HG02885 (cell line): Measurements from ENCODE around the gene ACAT2.
"Not testable (repeated sequence)": the region's sequence is repeated elsewhere in the genome, so short reads cannot be mapped to it uniquely, and the experiment has no call there.

Source experiments
- ATAC-seq: cut with Tn5 transposase; IDR thresholded peaks from one replicate; pipeline ENCODE4 v1.9.1; 2021; ENCODE audit warnings: mild to moderate bottlenecking; ENCODE audit not compliant: unreplicated experiment, poor library complexity

ACAT2 gene

DNA sequence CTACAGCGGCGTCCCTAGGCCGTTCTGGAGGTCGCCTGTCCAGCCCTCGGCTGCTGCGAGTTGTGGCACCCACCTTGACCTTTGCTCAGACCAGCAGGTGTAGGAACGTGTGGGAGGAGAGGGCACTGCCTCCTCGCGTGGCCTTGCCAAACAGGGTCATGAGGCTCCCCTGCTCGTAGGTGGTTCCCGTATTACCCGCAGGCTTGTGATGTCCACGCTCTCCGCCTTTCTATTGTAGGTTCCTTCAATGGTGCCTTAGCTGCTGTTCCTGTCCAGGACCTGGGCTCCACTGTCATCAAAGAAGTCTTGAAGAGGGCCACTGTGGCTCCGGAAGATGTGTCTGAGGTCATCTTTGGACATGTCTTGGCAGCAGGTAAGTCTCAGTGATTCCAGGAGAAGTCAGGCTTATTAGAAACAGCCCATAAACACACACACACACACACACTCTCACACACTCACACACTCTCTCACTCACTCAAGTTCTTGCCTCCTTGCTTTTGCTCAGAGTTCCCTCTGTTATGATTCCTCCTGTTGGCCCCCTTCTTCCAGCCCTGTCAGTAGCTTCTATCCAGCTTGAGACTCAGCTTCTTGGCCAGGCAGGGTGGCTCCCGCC is 942 bp downstream of the ACAT2 start:
- peak; percentile 3 for ATAC-seq

- ATAC-seq, result no peak
These were observed 5.1 kb downstream of the ACAT2 start for GRCh38 chr6:159766906-159767305.

GRCh38 chr6:159769470-159769869 is 7.6 kb downstream of the ACAT2 start:
- no peak for ATAC-seq

DNA sequence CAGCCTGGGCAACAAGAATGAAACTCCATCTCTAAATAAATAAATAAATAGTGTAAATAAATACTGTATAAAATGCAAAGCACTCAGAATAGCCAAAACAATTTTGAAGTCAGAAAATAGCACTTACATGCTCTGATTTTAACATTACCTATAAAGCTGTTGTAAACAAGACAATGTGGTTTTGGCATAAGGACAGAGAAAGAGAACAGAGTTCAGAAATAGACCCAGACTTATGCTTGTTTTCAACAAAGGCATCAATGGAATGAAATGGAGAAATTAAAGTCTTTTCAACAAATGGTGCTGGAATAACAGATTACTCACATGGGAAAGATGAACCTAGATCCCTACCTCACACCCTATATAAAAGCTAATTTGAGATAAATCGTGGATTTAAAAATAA is 10.4 kb downstream of the ACAT2 start:
- ATAC-seq, result no peak

GRCh38 chr6:159777240-159777904 is 15.5 kb downstream of the ACAT2 start:
- ATAC-seq, result no peak

- no peak for ATAC-seq
These were observed 16.3 kb downstream of the ACAT2 start for GRCh38 chr6:159778131-159778530.

DNA sequence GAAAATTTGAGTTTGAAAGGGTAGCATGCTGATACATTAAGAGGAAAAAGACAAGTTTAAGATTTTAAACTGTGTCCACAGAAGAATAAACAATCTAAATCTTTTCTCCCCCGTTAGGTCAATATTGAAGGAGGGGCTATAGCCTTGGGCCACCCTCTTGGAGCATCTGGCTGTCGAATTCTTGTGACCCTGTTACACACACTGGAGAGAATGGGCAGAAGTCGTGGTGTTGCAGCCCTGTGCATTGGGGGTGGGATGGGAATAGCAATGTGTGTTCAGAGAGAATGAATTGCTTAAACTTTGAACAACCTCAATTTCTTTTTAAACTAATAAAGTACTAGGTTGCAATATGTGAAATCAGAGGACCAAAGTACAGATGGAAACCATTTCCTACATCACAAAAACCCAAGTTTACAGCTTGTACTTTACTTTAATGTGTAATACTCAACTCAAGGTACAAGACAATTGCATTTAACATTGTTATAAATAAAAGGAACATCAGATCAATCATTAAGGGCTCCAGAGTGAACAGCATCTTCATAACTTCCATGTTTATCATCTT is 16.8 kb downstream of the ACAT2 start:
- ATAC-seq, result no peak

- no peak for ATAC-seq
These were observed 26.4 kb downstream of the ACAT2 start for GRCh38 chr6:159788276-159788675.

GRCh38 chr6:159788753-159789376 is 27.0 kb downstream of the ACAT2 start:
- ATAC-seq, result peak; percentile 13

DNA sequence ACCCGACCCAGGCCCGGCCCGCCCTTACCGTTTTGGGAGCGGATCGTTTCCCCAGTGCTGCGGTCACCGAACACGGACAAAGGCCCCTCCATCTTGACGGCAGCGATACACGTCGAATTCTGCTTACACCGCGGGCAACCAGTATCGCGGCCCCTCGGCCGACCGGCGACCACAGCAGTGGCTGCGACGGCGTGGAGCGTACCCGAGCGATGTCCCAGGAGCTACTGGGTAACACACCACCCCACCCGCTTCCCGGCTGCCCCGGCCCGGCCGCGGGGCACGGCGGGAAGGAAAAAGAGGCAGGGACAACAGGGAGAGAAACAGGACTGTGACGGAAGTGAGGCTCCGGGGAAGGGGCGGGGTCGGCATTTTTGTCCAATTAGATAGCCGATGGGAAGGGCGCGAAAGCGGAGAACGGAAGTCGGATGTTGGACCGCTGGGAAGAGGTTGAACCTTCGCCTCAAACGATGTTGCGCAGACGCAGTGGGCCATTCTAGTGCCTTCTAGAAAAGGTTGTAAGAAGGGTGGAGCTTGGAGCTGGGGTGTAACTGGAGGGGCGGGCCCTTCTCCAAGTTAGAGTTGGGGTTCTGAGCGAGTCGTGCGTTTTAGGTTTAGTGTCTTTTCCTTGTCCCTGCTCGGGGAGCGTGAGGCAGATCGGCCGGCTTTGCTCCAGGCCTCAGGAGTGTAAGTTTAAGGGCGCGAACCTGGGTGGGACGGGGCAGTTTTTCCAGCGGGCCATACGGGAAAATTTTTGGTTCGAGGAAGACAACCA is 27.7 kb downstream of the ACAT2 start, which contains the start of gene TCP1:
TCP1 (minus strand) TSS at position 226 of the 772 bp plus-strand sequence; CDS start at position 92, 134 bp downstream.
- ATAC-seq, result peak; percentile 73

DNA sequence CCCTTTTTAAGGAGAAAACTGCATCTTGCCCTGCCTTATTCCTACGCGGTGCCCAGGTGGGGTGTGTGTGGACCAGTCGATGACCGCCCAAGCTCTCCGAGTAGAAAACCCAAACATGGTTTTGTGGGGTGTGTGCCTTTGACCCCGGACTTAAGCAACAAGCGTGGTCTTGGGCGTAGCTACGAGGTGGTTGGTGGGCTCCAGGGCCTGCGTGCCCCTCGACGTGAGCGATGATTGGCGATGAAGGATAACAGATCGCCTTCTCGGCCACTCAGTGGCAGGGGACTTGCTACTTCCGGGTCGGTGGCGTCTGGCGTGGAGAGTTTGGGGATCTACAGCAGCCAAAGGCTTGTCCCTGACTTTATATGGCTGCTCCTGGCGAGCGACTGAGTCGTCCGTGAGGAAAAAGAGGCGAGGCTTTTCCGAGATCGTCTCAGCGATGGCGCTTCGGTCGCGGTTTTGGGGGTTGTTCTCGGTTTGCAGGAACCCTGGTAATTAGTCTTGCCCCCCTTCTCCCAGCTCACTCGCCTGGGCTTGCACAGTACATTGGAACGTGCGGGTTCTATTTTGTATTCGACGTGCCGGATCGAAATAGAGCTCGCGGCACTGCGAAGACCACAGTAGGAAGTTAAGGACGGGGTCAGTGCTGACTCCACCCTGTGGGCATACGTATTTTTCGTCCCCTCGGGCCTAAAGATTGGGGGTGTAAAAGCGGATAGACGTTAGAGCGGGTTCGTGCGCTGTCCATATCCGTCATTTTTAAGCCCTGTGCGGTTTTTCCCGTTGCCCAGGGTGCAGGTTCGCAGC is 28.5 kb downstream of the ACAT2 start, which contains the start of gene MRPL18:
MRPL18 (plus strand) TSS at position 319 of the 807 bp plus-strand sequence; CDS start at position 440, 121 bp downstream.
- ATAC-seq, result peak; percentile 80

- ATAC-seq, result no peak
These were observed 29.2 kb downstream of the ACAT2 start for GRCh38 chr6:159790956-159791598.

DNA sequence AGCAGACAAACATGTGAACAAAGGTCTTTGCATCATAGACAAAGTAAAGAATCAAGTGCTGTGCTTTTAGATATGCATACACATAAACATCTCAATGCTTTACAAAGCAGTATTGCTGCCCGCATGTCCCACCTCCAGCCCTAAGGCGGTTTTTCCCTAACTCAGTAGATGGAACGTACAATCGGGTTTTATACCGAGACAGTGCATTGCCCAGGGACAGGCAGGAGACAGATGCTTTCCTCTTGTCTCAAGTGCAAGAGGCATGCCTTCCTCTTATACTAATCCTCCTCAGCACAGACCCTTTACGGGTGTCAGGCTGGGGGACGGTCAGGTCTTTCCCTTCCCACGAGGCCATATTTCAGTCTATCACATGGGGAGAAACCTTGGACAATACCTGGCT is 33.1 kb downstream of the ACAT2 start:
- not testable (repeated sequence) for ATAC-seq

DNA sequence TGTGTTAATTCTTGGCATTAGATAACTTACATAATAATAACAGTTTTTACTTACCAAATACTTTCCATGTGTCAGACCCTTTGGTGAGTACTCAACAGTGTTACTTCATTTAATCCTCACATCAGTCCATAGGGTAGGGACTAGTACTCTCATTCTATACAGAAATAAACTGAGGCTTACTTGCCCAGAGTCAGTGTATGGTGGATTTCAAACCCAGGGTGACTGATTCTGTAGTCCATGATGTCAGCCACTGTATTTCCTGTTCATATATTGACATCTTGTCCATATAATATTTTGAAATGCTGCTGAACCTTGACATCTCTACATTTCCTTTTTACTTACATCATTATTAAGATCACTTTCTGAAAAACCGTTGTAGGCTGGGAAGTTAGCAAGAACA is 35.7 kb downstream of the ACAT2 start:
- no peak for ATAC-seq

DNA sequence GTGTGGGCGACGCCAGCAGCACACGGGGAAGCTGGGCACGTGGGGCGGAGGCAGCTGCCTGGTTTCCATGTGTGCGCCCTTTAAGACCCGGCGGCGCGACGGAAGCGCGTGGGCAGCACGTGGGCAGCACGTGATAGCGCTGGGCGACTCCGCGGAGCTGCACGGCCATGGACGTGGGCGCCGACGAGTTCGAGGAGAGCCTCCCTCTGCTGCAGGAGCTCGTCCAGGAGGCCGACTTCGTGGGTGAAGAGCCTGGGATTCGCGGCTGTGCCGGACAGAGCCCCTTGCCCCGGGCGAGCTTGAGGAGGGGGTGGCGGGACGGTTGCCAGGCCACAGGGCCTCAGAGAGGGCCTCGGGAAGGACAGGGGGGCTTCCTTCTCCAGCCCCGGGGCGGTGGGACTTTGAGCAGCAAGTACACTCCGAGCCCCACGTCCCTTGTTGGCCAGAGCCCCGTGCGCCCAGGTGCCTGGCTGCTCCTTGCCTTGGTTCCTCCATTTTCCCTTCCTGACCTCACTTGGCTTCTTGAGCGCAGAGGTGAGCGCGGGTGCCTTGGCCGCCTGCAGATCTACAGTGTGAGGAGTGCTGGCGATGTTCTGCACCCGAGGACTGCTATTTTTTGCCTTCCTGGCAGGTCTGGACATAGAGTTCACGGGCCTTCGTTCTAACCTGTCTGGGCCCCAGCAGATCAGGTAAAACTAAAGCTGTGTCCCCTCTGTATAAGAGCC is 38.5 kb downstream of the ACAT2 start, which contains the start of gene PNLDC1:
PNLDC1 (plus strand) TSS at position 136 of the 725 bp plus-strand sequence; CDS start at position 168, 32 bp downstream.
- ATAC-seq, result no peak

- ATAC-seq, result no peak
These were observed 40.1 kb downstream of the ACAT2 start for GRCh38 chr6:159801935-159802334.

DNA sequence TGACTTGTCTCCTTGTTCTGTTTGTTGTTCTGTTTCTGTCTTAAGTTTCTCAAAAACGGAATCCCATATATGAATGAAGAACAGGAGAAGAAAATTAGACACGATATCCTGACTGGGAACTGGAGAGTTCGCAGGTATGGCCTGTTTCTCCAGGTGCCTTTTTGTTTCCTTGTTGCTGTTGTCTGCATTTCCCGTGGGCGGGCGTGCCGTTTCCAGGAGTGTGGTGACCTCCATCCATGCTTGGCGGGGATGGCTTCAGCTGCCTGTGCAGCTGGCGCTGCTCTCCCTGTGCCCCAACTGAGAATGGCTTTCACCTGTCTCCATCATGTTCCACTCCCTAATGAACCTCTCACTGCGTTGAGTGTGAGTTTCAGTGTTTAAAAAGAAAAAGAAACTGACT is 42.7 kb downstream of the ACAT2 start:
- ATAC-seq, result no peak

DNA sequence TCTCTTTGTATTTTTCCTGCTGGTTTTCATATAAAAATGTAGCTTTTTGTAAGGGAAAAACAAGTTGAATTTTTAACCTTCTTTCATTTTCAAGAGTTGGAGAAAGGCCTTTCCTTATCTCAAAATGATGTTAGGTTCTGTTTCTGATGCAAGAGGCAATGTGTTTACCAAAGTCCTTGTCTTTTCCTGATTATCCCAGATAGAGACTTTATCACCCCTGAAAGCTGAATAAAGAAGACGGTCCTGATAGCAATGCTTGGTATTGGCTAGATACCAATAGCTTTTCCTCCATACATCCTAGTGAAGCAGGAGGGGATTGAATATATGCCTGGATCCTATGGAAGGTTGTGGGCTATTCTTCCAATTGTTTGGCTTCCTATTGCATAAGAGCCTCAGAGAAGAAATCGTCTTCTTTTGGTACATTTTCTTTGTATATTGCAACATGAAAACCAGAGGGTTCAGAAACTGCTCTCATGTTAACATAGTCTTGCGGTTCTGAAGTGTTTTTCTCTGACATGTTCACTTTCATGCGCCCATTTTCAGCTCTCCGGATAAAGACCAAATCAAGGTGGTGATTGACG is 43.7 kb downstream of the ACAT2 start:
- no peak for ATAC-seq
